ENCODE data around the gene TMEM126A. TPM values are rescaled to one million over a fixed set of nuclear protein-coding genes. Genes with fewer than 3 reads are reported as not detected.

TMEM126A gene
- total RNA-seq, 1 donor from 2014 or later, result 44.0 TPM

DNA sequence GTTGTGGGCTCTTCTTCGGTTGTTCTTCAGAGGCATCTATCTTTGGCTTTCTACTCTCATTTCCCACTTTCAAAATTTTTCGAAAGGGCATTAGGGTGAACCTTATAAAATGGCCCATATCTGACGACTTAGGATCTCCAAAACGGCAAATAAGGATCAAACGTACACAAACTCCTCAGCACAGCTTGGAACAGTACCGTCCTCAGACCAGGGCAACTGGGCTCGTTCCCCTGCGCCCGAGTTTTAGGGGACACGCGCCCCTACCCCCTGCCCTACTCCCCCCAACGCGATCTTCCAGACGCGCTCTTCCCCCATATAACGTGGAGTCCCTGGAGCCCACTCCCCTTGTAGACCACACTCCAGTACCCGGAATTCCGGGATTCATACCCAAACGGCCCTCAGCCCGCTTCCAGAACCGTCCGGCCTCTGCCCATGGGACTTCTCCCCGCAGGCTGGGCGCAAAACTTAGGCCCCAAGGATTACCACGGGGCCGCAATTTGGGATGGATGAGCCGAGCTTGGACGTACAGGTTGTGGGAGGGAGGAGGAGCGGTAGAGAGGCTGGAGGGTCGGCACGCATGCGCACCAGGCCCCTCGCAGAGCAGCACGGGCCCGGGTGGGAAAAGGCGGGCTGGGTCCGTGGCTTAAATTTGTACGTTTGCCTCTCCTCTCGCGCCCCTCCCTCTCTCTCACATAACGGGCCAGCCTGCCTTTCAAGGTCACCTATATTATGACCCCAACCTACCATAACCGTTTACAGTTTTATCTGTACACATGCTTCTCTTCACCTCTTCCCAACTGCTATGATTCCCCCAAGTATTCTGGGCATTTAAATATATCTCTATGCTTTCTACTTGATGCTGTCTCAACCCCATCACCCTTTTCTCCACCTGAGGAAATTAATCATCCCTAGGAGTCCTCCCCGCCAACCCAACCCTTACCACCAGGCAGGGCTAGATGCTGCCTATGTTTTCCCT lies 34.9 kb downstream of the TMEM126A start:
- intact Hi-C loops (cut with DNase I), result no loop called here
- DNase-seq (ENCODE audit: low spot score), result peak; percentile 83

DNA sequence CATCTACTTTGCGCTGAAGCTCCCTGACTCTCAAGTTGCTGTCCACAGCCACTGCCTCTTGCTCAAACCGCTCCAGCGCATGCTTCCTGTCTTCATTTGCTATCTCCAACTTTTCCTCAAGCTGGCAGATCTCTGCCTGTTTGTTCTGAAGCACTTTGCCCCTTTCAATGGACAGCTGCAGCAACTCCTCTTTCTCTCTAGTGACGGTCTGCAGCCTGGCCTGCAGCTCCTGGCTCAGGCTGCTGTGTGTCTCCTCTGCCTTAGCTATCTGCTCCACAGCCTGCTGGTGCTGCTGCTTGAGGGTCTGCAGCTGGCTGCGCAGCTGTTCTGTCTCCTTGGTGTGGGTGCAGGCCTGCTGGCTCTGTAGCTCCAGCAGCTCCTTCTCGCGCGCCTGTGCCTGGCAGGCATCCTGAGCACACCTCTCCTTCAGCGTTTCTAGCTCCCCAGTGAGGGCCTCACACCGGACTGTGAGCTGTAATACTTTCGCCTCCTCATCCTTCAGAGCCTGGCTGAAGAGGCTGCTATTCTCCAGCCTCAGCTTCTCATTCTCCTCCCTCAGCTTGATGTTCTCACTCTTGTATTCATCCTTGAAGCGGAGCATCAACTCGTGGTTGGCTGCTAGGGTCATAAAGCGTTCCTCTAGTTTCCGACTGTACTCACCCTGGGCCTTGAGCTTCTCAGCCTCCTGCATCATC lies 37.5 kb downstream of the TMEM126A start:
- intact Hi-C loops (cut with DNase I), result no loop called here
- peak; percentile 65 for DNase-seq (ENCODE audit: low spot score)

DNA sequence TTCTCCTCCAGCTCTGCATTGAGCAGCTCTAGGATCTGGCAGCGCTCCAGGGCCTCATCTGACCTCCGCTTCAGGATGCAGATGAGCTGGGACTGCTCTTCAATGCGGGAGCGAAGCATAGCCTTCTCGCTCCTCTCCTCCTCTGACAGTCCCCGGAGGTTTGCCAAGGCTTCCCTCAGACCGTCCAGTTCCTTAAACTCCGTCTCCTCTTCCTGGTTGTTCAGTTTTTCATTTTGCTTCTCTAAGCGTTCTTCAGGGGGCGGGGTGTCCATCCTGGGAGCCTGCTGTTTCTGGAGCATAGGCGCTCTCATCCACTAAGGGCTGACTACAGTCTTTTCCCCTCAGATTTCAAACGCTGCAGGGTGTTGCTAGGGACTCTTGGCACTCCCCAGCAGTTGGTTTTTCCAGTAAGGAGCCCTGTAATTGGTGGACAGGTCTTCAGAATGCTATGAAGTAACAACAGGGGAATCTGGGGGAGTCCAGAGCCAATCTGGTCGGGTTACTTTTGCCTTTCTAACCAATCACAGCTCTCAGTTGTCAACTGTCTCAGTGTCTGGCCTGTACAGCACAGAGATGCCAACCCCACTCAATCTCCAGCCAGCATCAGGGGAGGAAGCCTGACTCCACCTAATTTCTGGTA lies 38.2 kb downstream of the TMEM126A start, which contains the start of gene CCDC89:
Gene CCDC89 (minus strand): TSS at position 376 of the 640 bp plus-strand sequence. CDS start 65 bp downstream, at position 311.
- DNase-seq (ENCODE audit: low spot score), result peak; percentile 87
- intact Hi-C loops (cut with DNase I), result no loop called here

DNA sequence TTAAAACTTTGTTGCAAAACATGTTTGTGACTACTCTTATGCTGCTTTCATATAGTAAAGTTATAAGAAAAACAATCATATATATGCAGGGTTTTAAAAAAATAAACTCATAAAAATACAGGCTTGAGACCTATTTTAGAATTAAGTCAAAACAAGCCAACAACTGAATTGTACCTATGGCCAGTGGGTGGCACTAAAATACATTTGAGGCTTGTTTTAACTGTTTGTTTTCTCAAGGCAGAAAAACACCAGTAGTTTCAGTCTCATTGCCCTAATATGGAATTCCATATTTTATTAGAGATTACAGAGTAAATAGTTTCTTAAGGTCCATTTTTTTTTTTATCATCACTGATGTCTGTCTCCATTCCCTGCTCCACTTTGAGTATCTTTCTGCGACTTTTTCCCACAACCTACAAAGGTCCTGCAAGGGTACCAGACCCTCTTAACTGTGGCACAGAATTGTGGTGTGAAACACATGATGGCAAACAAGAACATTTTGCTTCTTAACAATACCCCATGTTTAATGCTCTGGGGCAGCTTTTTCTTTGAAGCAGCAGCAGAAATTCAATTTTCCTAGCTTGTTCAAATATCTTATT lies 46.7 kb downstream of the TMEM126A start:
- intact Hi-C loops (cut with DNase I), result loop anchor here (10.0 kb wide), 1 partner anchor 130 kb away; no protein-coding TSS in a partner anchor
- DNase-seq (ENCODE audit: low spot score), result no peak

DNA sequence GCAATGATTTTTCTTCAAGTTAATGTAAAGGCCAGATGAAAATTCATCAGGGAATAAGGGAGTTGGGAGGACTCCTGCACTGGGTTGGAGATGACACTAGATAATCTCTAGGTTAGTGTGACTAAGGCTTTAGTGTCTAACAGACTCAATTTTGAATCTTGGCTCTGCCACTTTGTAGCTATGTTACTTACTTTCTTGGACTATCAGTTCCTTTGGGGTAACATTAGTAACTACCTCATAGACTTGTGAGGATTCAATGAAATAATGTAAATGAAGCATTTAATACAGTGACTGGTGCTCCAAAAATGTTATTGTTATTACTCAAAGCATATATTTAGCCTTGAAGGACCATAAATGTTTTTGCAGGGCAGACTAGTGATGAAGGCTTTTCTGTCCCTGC lies 47.8 kb downstream of the TMEM126A start:
- no peak for DNase-seq (ENCODE audit: low spot score)
- intact Hi-C loops (cut with DNase I), result loop anchor here (10.0 kb wide), 1 partner anchor 129 kb away; no protein-coding TSS in a partner anchor

DNA sequence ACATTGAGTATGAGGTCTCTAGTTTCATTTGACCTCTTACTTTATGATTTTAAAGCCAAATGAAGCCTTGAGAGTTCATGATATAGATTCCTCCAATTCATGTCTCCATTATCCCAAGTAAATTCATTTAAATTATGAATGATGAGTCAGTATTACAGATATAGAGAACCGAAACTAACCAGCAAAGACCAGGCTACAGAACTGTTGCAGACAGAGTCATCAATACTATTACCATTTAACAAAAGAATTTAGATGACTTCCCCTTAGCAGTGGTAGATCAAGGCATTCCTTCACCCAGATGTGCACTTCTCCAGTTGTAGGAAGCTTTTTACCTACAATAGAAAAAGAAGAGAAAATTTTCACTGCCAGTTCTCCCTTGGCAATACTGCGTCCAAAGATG lies 50.0 kb downstream of the TMEM126A start:
- intact Hi-C loops (cut with DNase I), result loop anchor here (10.0 kb wide), 1 partner anchor 127 kb away; no protein-coding TSS in a partner anchor
- no peak for DNase-seq (ENCODE audit: low spot score)

DNA sequence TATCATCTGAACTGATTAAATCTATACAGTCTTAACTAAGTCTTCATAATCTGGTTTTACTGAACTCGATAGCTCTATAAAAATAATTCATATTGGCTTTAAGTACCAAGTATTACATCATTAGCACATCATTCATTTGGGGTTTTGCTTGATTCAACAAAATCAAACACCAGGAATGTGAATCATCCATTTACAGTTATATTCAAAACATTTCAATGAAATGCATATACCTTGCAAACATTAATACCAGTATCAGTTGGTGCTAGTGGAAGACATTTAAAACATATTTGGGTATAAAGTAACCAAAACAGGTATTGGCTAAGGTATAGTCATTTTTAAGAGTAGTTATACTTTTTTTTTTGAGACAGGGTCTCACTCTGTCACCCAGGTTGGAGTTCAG lies 50.4 kb downstream of the TMEM126A start:
- DNase-seq (ENCODE audit: low spot score), result no peak
- intact Hi-C loops (cut with DNase I), result loop anchor here (10.0 kb wide), 1 partner anchor 127 kb away; no protein-coding TSS in a partner anchor

DNA sequence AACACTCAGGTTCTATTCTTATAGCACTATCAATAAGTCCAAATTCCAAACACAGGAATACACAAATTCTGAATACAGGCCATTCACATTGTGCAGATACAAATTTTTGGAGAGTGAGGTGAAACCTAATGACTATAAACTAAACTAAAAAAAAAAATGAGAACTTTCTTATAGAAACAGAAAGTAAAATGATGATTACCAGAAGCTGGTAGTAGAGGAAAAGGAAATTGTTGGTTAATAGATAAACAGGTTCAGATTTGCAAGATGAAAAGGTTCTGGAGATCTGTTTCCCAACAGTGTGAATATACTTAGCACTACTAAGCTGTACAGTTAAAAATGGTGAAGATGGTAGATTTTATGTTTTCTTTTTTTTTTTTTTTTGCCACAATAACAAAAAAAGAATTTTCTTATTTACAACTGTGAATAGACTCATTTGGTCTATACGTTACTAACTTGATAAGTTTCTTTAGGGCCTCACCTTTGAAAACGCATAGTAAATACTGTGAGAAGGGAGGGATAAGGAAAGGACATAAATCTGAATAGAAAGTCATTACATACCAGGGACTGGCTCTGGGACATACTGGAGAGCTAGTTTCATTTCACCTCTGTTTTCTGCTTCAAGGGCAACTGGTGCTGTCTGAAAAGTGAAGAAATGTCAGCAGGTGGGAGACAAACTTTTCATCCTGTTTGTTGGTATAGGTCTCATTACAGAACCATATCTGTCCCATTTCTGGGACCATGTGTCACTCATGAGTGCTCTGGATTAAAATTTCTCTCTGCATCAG lies 52.4 kb downstream of the TMEM126A start:
- intact Hi-C loops (cut with DNase I), result loop anchor here (10.0 kb wide), 1 partner anchor 125 kb away; no protein-coding TSS in a partner anchor
- no peak for DNase-seq (ENCODE audit: low spot score)

DNA sequence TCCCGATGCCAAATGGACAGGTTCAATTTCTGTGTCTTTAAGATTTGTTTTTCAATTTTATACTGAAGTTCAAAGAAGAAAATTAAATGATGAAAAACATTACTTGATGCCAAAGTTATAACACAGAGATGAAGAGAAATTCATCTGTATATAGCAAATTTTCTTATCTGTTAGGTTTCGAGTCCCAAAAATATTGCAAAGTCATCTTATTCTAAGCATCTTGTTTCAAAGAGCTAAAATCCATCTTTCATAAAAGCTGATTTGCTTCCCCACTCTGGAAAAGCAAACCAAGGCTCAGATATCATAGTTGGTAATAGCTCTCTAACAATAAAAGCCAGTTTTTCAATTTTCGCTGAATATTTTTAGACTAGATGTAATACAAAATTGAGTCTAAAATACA lies 57.2 kb downstream of the TMEM126A start:
- DNase-seq (ENCODE audit: low spot score), result no peak
- intact Hi-C loops (cut with DNase I), result no loop called here

DNA sequence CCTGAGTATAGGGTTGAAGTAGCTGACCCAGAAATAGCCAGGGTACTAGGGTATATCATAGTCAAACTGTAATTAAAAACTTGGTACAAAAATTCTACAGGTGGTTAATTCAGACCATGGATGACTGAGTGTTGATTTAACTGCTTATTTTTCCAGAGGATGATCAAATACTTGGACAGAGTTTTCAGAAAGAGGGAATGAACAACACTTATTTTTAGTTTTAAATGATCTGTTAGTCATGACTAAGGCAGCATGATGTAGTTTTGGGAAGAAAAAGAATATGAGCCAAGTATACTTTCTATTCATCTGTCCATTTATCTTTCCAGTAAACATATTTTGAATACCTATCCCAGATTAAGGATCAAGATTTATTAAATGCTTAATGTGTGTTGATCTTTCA lies 58.0 kb downstream of the TMEM126A start:
- no peak for DNase-seq (ENCODE audit: low spot score)
- intact Hi-C loops (cut with DNase I), result no loop called here

Other genes with a start within 250 kb of the TMEM126A start
- gene DLG2, start 20.6 kb upstream of the TMEM126A start, total RNA-seq, result 9.9 TPM
- gene TMEM126B, start 19.4 kb upstream of the TMEM126A start, total RNA-seq, result 45.2 TPM
- gene CREBZF, start 17.2 kb downstream of the TMEM126A start, total RNA-seq, result 19.4 TPM
- 0.54 TPM for gene CCDC89, start 38.2 kb downstream of the TMEM126A start, total RNA-seq
- gene SYTL2, start 163.2 kb downstream of the TMEM126A start, total RNA-seq, result 14.2 TPM
- gene CCDC83, start 207.4 kb downstream of the TMEM126A start, total RNA-seq, result not detected